ENCODE results near the gene RFC4. TPM values are rescaled to one million over a fixed set of nuclear protein-coding genes. Genes with fewer than 3 reads are reported as not detected.
A peak's percentile ranks its signal among the peaks of the same experiment; 100 is the strongest.

The RFC4 gene
- total and polyA plus RNA-seq, 9 of the 15 experiments (the other 6 are each of a cell fraction or from before 2014, with no cell fraction given): 105 to 227 (median 180) TPM

DNA sequence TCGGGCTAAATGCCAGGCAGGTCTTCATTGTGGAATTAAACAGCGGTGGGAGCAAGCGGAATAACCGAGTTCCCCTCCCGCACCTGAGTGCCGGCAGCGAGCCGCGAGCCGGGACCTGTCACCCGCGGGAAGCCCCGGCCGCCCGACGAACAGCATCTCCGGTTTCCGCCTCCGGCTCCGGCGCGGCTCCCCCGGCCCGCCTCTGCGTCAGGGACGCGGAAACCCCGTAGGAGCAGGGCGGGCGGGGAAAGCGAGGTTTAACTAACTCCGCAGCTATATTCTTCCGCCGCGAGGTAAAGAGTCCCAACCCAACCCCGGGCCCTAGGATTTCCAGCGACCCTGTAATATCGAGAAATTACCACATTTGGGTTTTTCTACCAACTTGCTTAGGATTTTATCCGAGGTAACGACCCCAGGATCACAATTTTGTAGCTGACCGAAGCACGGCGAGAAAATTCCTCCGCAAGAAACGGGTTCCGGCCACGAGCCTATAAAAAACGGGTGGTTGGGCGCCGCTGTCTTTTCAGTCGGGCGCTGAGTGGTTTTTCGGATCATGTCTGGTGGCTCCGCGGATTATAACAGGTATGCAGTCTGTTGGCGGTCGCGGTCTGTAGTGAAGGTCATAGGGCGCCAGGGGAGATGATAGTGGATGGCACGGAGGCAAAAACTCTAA is 23.1 kb downstream of the RFC4 start, which contains the start of gene EIF4A2 (continued):
- no peak for TF ChIP-seq NR0B1 (IDR thresholded peaks at IDR 0.05; ENCODE audit: partially characterized antibody)
- TF ChIP-seq ZBTB33 (CRISPR knock-in tag; IDR thresholded peaks at IDR 0.05): peak; percentile 78
- TF ChIP-seq BHLHE40 (IDR thresholded peaks at IDR 0.05; ENCODE audit: low read length): no peak
- TF ChIP-seq, protein P1, sequence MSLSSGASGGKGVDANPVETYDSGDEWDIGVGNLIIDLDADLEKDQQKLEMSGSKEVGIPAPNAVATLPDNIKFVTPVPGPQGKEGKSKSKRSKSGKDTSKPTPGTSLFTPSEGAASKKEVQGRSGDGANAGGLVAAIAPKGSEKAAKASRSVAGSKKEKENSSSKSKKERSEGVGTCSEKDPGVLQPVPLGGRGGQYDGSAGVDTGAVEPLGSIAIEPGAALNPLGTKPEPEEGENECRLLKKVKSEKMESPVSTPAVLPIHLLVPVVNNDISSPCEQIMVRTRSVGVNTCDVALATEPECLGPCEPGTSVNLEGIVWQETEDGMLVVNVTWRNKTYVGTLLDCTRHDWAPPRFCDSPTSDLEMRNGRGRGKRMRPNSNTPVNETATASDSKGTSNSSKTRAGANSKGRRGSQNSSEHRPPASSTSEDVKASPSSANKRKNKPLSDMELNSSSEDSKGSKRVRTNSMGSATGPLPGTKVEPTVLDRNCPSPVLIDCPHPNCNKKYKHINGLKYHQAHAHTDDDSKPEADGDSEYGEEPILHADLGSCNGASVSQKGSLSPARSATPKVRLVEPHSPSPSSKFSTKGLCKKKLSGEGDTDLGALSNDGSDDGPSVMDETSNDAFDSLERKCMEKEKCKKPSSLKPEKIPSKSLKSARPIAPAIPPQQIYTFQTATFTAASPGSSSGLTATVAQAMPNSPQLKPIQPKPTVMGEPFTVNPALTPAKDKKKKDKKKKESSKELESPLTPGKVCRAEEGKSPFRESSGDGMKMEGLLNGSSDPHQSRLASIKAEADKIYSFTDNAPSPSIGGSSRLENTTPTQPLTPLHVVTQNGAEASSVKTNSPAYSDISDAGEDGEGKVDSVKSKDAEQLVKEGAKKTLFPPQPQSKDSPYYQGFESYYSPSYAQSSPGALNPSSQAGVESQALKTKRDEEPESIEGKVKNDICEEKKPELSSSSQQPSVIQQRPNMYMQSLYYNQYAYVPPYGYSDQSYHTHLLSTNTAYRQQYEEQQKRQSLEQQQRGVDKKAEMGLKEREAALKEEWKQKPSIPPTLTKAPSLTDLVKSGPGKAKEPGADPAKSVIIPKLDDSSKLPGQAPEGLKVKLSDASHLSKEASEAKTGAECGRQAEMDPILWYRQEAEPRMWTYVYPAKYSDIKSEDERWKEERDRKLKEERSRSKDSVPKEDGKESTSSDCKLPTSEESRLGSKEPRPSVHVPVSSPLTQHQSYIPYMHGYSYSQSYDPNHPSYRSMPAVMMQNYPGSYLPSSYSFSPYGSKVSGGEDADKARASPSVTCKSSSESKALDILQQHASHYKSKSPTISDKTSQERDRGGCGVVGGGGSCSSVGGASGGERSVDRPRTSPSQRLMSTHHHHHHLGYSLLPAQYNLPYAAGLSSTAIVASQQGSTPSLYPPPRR (CRISPR knock-in tag; IDR thresholded peaks at IDR 0.05; ENCODE audit: borderline replicate concordance): peak; percentile 66; the same call in 1 of the 2 replicates
- TF ChIP-seq MTA3 (IDR thresholded peaks at IDR 0.05; ENCODE audit: borderline replicate concordance): peak; percentile 99
- TF ChIP-seq CBFA2T3 (IDR thresholded peaks at IDR 0.05): 0 out of 2 replicates have a peak, but pooled peaks have one; percentile 9

All from K562 (cell line).